Measurements from ENCODE around the gene FRRS1.

Gene FRRS1

GRCh38 chr1:99789715-99790114 lies 23.3 kb upstream of the FRRS1 start (continued):
- no peak for TF ChIP-seq PATZ1 (tag by site-specific recombination; IDR thresholded peaks at IDR 0.05)
- no peak for TF ChIP-seq ZNF571 (tag by site-specific recombination; IDR thresholded peaks at IDR 0.05)
- no peak for TF ChIP-seq ZNF266 (tag by site-specific recombination; IDR thresholded peaks at IDR 0.05; ENCODE audit: low read depth)

GRCh38 chr1:99788896-99789295 lies 22.5 kb upstream of the FRRS1 start:
- ChIA-PET POLR2A (no interaction called here), CTCF (interaction anchor here (0.6 to 0.7 kb wide), 3 partner anchors 8 to 672 kb away, joined by 3 to 5 read pairs (median 4); no protein-coding TSS in a partner anchor)
- no peak overlapping the region for H3K27ac ChIP-seq (ENCODE audit: extremely low read depth, low read depth, low read length)
- H3K4me3 ChIP-seq (ENCODE audit: low read depth, low read length): no peak overlapping the region
- H3K36me3 ChIP-seq (ENCODE audit: control insufficient read depth in 2 of 2, insufficient read depth in 1 of 2, low read length in 2 of 2): no peaks in the 10 kb centered on the region
- no peak for TF ChIP-seq ZNF416 (tag by site-specific recombination; IDR thresholded peaks at IDR 0.05)
- TF ChIP-seq ZNF423 (tag by site-specific recombination; IDR thresholded peaks at IDR 0.05): no peak
- TF ChIP-seq BCL11B (tag by site-specific recombination; IDR thresholded peaks at IDR 0.05; ENCODE audit: low read depth): no peak
- TF ChIP-seq ZBTB8A (tag by site-specific recombination; IDR thresholded peaks at IDR 0.05): no peak
- TF ChIP-seq BCL11A (tag by site-specific recombination; IDR thresholded peaks at IDR 0.05; ENCODE audit: low read depth): no peak
- no peak for TF ChIP-seq MEIS1 (CRISPR knock-in tag; IDR thresholded peaks at IDR 0.05; ENCODE audit: borderline replicate concordance)
- TF ChIP-seq ZNF274 (IDR thresholded peaks at IDR 0.05; ENCODE audit: low read length): no peak
- TF ChIP-seq ZNF274 (tag by site-specific recombination; IDR thresholded peaks at IDR 0.05; ENCODE audit: borderline replicate concordance): no peak
- TF ChIP-seq ZEB2 (tag by site-specific recombination; IDR thresholded peaks at IDR 0.05): no peak
- TF ChIP-seq KLF1 (tag by site-specific recombination; IDR thresholded peaks at IDR 0.05): no peak
- no peak for TF ChIP-seq YY1 (tag by site-specific recombination; IDR thresholded peaks at IDR 0.05)
- no peak for TF ChIP-seq ZNF707 (tag by site-specific recombination; IDR thresholded peaks at IDR 0.05)
- no peak for TF ChIP-seq ZNF830 (tag by site-specific recombination; IDR thresholded peaks at IDR 0.05; ENCODE audit: low read depth)
- TF ChIP-seq ZNF335 (tag by site-specific recombination; conservative IDR thresholded peaks at IDR 0.05): no peak
- TF ChIP-seq ZBTB6 (tag by site-specific recombination; IDR thresholded peaks at IDR 0.05): no peak
- no peak for TF ChIP-seq ZNF121 (tag by site-specific recombination; IDR thresholded peaks at IDR 0.05)
- no peak for TF ChIP-seq ZNF558 (tag by site-specific recombination; IDR thresholded peaks at IDR 0.05)
- no peak for TF ChIP-seq ZNF211 (tag by site-specific recombination; IDR thresholded peaks at IDR 0.05; ENCODE audit: low read depth)
- TF ChIP-seq SP3 (tag by site-specific recombination; IDR thresholded peaks at IDR 0.05): no peak
- no peaks in the 10 kb centered on the region for H3K4me1 ChIP-seq (ENCODE audit: control insufficient read depth, insufficient read depth, low read length)
- H3K9me3 ChIP-seq (ENCODE audit: control insufficient read depth, insufficient read depth, low read depth, low read length): no peaks in the 10 kb centered on the region

- CTCF ChIA-PET: interaction anchor here (0.7 kb wide), 2 partner anchors 12 to 102 kb away, joined by 3 read pairs; no protein-coding TSS in a partner anchor
- H3K4me3 ChIP-seq (ENCODE audit: low read depth, low read length): no peak overlapping the region
- POLR2A ChIA-PET: no interaction called here
Observed at GRCh38 chr1:99786751-99787501, 20.5 kb upstream of the FRRS1 start.

More at GRCh38 chr1:99786751-99787501, 20.5 kb upstream of the FRRS1 start:
- H3K27ac ChIP-seq (ENCODE audit: extremely low read depth, low read depth, low read length): no peak overlapping the region
- no peaks in the 10 kb centered on the region for H3K9me3 ChIP-seq (ENCODE audit: control insufficient read depth, insufficient read depth, low read depth, low read length)
- TF ChIP-seq ZNF239 (tag by site-specific recombination; IDR thresholded peaks at IDR 0.05): no peak
- no peaks in the 10 kb centered on the region for H3K4me1 ChIP-seq (ENCODE audit: control insufficient read depth, insufficient read depth, low read length)
- H3K36me3 ChIP-seq (ENCODE audit: control insufficient read depth in 2 of 2, insufficient read depth in 1 of 2, low read length in 2 of 2): no peaks in the 10 kb centered on the region

All from HEK293 (cell line).